HCT116 (cell line): ENCODE measurements around the gene MAN2B2. TPM values are rescaled to one million over a fixed set of nuclear protein-coding genes. Genes with fewer than 3 reads are reported as not detected.

ENCODE experiments used
- ATAC-seq: fragments of 200-7000 bp; cut with Tn5 transposase; 2 replicates; pipeline ENCODE4 v1.9.1; 2020; ENCODE audit warnings: mild to moderate bottlenecking, moderate library complexity
- BruUV-seq: library from RNA; stranded (reverse); fragments of 400-500 nt; replicated peaks from 2 replicates; lab custom pipeline; 2021; lab: Mats Ljungman, UMichigan
- CTCF ChIA-PET: fragments of 300-600 bp; sonication (Branson Sonifier 250); formaldehyde crosslinking; loops from one replicate; lab custom pipeline; 2021; ENCODE audit warnings: antibody characterized with exemption; lab: Charles Lee
- POLR2A ChIA-PET: fragments of 300-600, 350-600 bp; sonication (Branson Sonifier 250); formaldehyde crosslinking; loops from one replicate; lab custom pipeline; 2021; ENCODE audit warnings: antibody characterized with exemption; lab: Charles Lee
- RAD21 ChIA-PET, 2 experiments: fragments of 300-600 bp; sonication (Branson Sonifier 250); formaldehyde crosslinking; loops; one replicate each; lab custom pipeline; 2023; ENCODE audit warnings: low total read pairs in 2 of 2; ENCODE audit not compliant: uncharacterized antibody in 2 of 2, unreplicated experiment in 2 of 2, low non-redundant PET in 1 of 2; lab: Charles Lee
- DNase-seq: peaks from one replicate; pipeline ENCODE4 v3.0.0-alpha.2; 2010; ENCODE audit warnings: low read depth, low spot score
- H2AFZ ChIP-seq: fragments of 200-600 bp; shearing (Covaris generic), sonication (generic); 2 replicates; pipeline ENCODE4 v1.6.1; 2017; ENCODE audit warnings: low read depth, mixed run types, mixed read lengths, antibody characterized with exemption, low read length; ENCODE audit not compliant: poor library complexity, severe bottlenecking
- H3K27ac ChIP-seq: 2 replicates; pipeline ENCODE4 v1.5.1; 2012; ENCODE audit warnings: low read depth, low read length
- H3K27me3 ChIP-seq: fragments of 200-600 bp; sonication (generic); 2 replicates; pipeline ENCODE4 v1.6.1; 2016; ENCODE audit warnings: mixed run types, low read length, mixed read lengths; ENCODE audit not compliant: insufficient read depth
- H3K36me3 ChIP-seq, 2 experiments: fragments of 200-500 bp in 1 of 2; fragments of 200-600 bp in 1 of 2; sonication (Bioruptor generic) in 1 of 2; sonication (generic) in 1 of 2; 2 replicates each; pipeline versions ENCODE4 v1.5.1 to v1.6.1; 2014 to 2016; ENCODE audit warnings: low read length in 2 of 2, inconsistent platforms in 1 of 2, mixed read lengths in 1 of 2, mixed run types in 1 of 2; ENCODE audit not compliant: insufficient read depth in 2 of 2, control insufficient read depth in 1 of 2
- H3K4me1 ChIP-seq, 2 experiments: fragments of 200-600 bp in 1 of 2; sonication (generic) in 1 of 2; 2 replicates each; pipeline versions ENCODE4 v1.5.1 to v1.6.1; 2012 to 2017; ENCODE audit warnings: low read length in 2 of 2, inconsistent platforms in 1 of 2, mild to moderate bottlenecking in 1 of 2, mixed read lengths in 1 of 2, mixed run types in 1 of 2, moderate library complexity in 1 of 2; ENCODE audit not compliant: insufficient read depth in 2 of 2, control insufficient read depth in 1 of 2
- H3K4me2 ChIP-seq: fragments of 200-600 bp; sonication (generic); 2 replicates; pipeline ENCODE4 v1.6.1; 2017; ENCODE audit warnings: mixed run types, low read length, mixed read lengths
- H3K4me3 ChIP-seq, 2 experiments: fragments of 200-600 bp in 1 of 2; sonication (generic) in 1 of 2; replicated peaks in 1 of 2; 2 replicates each; pipeline ENCODE4 v1.5.1; 2011 to 2016; ENCODE audit warnings: low read length in 2 of 2, control low read depth in 1 of 2, low read depth in 1 of 2, mild to moderate bottlenecking in 1 of 2, mixed read lengths in 1 of 2, mixed run types in 1 of 2
- H3K79me2 ChIP-seq: fragments of 200-600 bp; sonication (generic); 2 replicates; pipeline ENCODE4 v1.6.1; 2017; ENCODE audit warnings: mild to moderate bottlenecking, mixed run types, low read length, moderate library complexity, mixed read lengths; ENCODE audit not compliant: insufficient read depth
- H3K9ac ChIP-seq: fragments of 200-600 bp; sonication (generic); 2 replicates; pipeline ENCODE4 v1.6.1; 2016; ENCODE audit warnings: low read length, mixed read lengths
- H3K9me2 ChIP-seq: fragments of 200-600 bp; sonication (generic), shearing (Covaris generic); 2 replicates; pipeline ENCODE4 v1.6.1; 2017; ENCODE audit warnings: mixed run types, mild to moderate bottlenecking, moderate library complexity; ENCODE audit not compliant: insufficient read depth
- H3K9me3 ChIP-seq, 2 experiments: fragments of 200-500 bp in 1 of 2; fragments of 200-600 bp in 1 of 2; sonication (Bioruptor generic) in 1 of 2; sonication (generic) in 1 of 2; 2 replicates each; pipeline ENCODE4 v1.6.1; 2014 to 2017; ENCODE audit warnings: low read length in 2 of 2, mixed read lengths in 2 of 2, inconsistent platforms in 1 of 2, low read depth in 1 of 2, mild to moderate bottlenecking in 1 of 2, mixed run types in 1 of 2, moderate library complexity in 1 of 2; ENCODE audit not compliant: control insufficient read depth in 1 of 2, insufficient read depth in 1 of 2
- H4K20me1 ChIP-seq: fragments of 200-600 bp; sonication (generic), shearing (Covaris generic); 2 replicates; pipeline ENCODE4 v1.6.1; 2017; ENCODE audit warnings: mixed run types, mild to moderate bottlenecking, moderate library complexity; ENCODE audit not compliant: insufficient read depth
- CEBPB ChIP-seq: IDR thresholded peaks from 2 replicates; pipeline ENCODE4 v1.6.1; 2012; ENCODE audit warnings: low read depth
- ELF1 ChIP-seq: IDR thresholded peaks from 2 replicates; pipeline ENCODE4 v1.6.1; 2012; ENCODE audit warnings: low read depth, borderline replicate concordance
- FOSL1 ChIP-seq: IDR thresholded peaks from 2 replicates; pipeline ENCODE4 v1.6.1; 2012; ENCODE audit warnings: low read depth
- MAX ChIP-seq: IDR thresholded peaks from 2 replicates; pipeline ENCODE4 v1.6.1; 2012
- POLR2AphosphoS5 ChIP-seq: IDR thresholded peaks from 2 replicates; pipeline ENCODE4 v1.6.1; 2011; ENCODE audit warnings: mild to moderate bottlenecking, low read depth, low read length, moderate library complexity
- SIN3A ChIP-seq: IDR thresholded peaks from 2 replicates; pipeline ENCODE4 v1.6.1; 2012; ENCODE audit warnings: low read depth
- SRF ChIP-seq: IDR thresholded peaks from 2 replicates; pipeline ENCODE4 v1.6.1; 2012; ENCODE audit warnings: low read depth
- TCF7L2 ChIP-seq: IDR thresholded peaks from 2 replicates; pipeline ENCODE4 v1.7.0; 2011; ENCODE audit warnings: borderline replicate concordance, inconsistent platforms; ENCODE audit not compliant: insufficient read depth, insufficient read length; ENCODE audit errors: extremely low read depth
- intact Hi-C: fragments of 100-400 bp; cut with micrococcal nuclease; formaldehyde crosslinking; loops from 2 replicates; pipeline ENCODE4 v1.10.0; 2022
- total RNA-seq: library from RNA; stranded (reverse); gene quantifications from one replicate; pipeline ENCODE4 v1.2.1, GENCODE V29; 2021; ENCODE audit not compliant: unreplicated experiment
- TF ChIP-seq, protein P1 (sequence below): IDR thresholded peaks from 2 replicates; pipeline ENCODE4 v1.6.1; 2012

The MAN2B2 gene
- total RNA-seq, 1 experiment from 2014 or later, result 18.0 TPM

- TF ChIP-seq, protein P1, sequence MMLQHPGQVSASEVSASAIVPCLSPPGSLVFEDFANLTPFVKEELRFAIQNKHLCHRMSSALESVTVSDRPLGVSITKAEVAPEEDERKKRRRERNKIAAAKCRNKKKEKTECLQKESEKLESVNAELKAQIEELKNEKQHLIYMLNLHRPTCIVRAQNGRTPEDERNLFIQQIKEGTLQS, result no peak
- TF ChIP-seq ELF1, result no peak
- TF ChIP-seq MAX, result no peak
- no peak for TF ChIP-seq SIN3A
- TF ChIP-seq, all 23 proteins: peak for 0
These were observed 44.7 kb downstream of the MAN2B2 start (continued) for GRCh38 chr4:6619466-6620255.

DNA sequence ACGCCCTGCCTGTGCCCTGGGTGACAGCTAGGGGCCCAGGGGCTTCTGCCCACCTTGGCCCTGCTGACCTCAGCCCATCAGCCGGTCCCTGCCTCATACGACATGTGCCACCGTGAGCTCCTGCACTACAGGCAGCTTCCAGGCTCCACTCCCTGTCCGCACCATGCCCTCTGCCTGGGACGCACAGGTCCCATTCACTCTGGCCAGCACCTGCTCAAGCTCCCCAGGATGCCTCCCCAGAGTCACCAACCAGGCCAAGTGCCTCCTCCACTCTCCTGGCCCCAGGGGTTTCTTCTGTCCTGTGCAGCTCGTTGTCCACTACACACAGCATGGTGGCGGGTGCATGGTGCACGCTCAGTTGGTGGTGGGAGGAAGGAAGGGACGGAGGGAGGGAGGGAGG lies 45.3 kb downstream of the MAN2B2 start:
- no peak for ATAC-seq
- ChIA-PET POLR2A (no interaction called here), RAD21 (no interaction called here), CTCF (no interaction called here)
- Histone ChIP-seq H4K20me1 (no peaks in the 10 kb centered on the region), H3K9me2 (no peaks in the 10 kb centered on the region), H3K9ac (no peak overlapping the region), H3K4me1 (no peaks in the 10 kb centered on the region), H3K4me2 (no peak overlapping the region), H3K9me3 (no peaks in the 10 kb centered on the region), H3K36me3 (0 out of 4 replicates have a peak, but pooled peaks cover 0 to 3% of the 10 kb centered on the region in 2 experiments), H3K27ac (no peak overlapping the region), H3K27me3 (no peaks in the 10 kb centered on the region), H3K79me2 (no peaks in the 10 kb centered on the region), H3K4me3 (no peak overlapping the region), H2AFZ (no peak overlapping the region)
- TF ChIP-seq TCF7L2, result no peak
- TF ChIP-seq POLR2AphosphoS5, result no peak
- TF ChIP-seq FOSL1, result no peak
- TF ChIP-seq SRF, result no peak
- no peak for TF ChIP-seq CEBPB
- intact Hi-C loops, result no loop called here
- no TSS peak for BruUV-seq
- DNase-seq, result no peak
